CD14-positive monocyte (primary cell): Measurements from ENCODE around the gene KNDC1. TPM values are rescaled to one million over a fixed set of nuclear protein-coding genes. Genes with fewer than 3 reads are reported as not detected.

ENCODE experiments used
- DNase-seq, 3 donors: peaks; one replicate each; pipeline ENCODE4 v3.0.0-alpha.2; 2011 to 2022
- H2AFZ ChIP-seq: 2 replicates; pipeline ENCODE4 v1.6.0; 2012; ENCODE audit warnings: mild to moderate bottlenecking, low read depth, low read length, inconsistent platforms; ENCODE audit not compliant: insufficient read depth, poor library complexity, severe bottlenecking
- H3K27ac ChIP-seq, 2 donors: 1 replicate in 1 of 2; 2 replicates in 1 of 2; pipeline ENCODE4 v1.5.1; 2012 to 2013; ENCODE audit warnings: low read length in 2 of 2, control low read depth in 1 of 2, inconsistent platforms in 1 of 2, low read depth in 1 of 2, mild to moderate bottlenecking in 1 of 2
- H3K27me3 ChIP-seq, 2 donors: one replicate each; pipeline versions ENCODE4 v1.6.0 to v1.6.1; 2011 to 2013; ENCODE audit warnings: low read length in 2 of 2; ENCODE audit not compliant: control insufficient read depth in 2 of 2, insufficient read depth in 2 of 2
- H3K36me3 ChIP-seq, 2 donors: replicated peaks in 1 of 2; 1 replicate in 1 of 2; 2 replicates in 1 of 2; pipeline versions ENCODE4 v1.5.1 to v1.6.1; 2012 to 2013; ENCODE audit warnings: low read length in 2 of 2, control low read depth in 1 of 2, inconsistent platforms in 1 of 2, mild to moderate bottlenecking in 1 of 2; ENCODE audit not compliant: insufficient read depth in 2 of 2, control insufficient read depth in 1 of 2
- H3K4me1 ChIP-seq, 2 donors: 1 replicate in 1 of 2; 2 replicates in 1 of 2; pipeline versions ENCODE4 v1.5.1 to v1.6.1; 2012 to 2013; ENCODE audit warnings: low read length in 2 of 2, control low read depth in 1 of 2, inconsistent platforms in 1 of 2, mild to moderate bottlenecking in 1 of 2, moderate library complexity in 1 of 2; ENCODE audit not compliant: insufficient read depth in 2 of 2, control insufficient read depth in 1 of 2
- H3K4me2 ChIP-seq: replicated peaks from 2 replicates; pipeline ENCODE3; 2012; ENCODE audit warnings: low read length, moderate library complexity, mild to moderate bottlenecking; ENCODE audit not compliant: poor library complexity, severe bottlenecking; ENCODE audit errors: extremely low read depth
- H3K4me3 ChIP-seq, 3 experiments: fragments of 200-600 bp in 1 of 3; sonication (generic) in 1 of 3; replicated peaks in 1 of 3; 1 replicate in 2 of 3; 2 replicates in 1 of 3; pipeline ENCODE4 v1.5.1; 2011 to 2013; ENCODE audit warnings: low read length in 3 of 3, mild to moderate bottlenecking in 3 of 3, control low read depth in 2 of 3, low read depth in 2 of 3, inconsistent platforms in 1 of 3, moderate library complexity in 1 of 3
- H3K79me2 ChIP-seq: 2 replicates; pipeline ENCODE4 v1.6.0; 2012; ENCODE audit warnings: mild to moderate bottlenecking, control low read depth, inconsistent platforms, low read length, moderate library complexity; ENCODE audit not compliant: insufficient read depth
- H3K9ac ChIP-seq: 2 replicates; pipeline ENCODE4 v1.6.0; 2017; ENCODE audit warnings: low read length, mild to moderate bottlenecking; ENCODE audit not compliant: insufficient read depth, poor library complexity, severe bottlenecking
- H3K9me3 ChIP-seq, 2 donors: replicated peaks in 1 of 2; 1 replicate in 1 of 2; 2 replicates in 1 of 2; pipeline versions ENCODE4 v1.5.1 to v1.6.1; 2012 to 2013; ENCODE audit warnings: low read length in 2 of 2, control low read depth in 1 of 2; ENCODE audit not compliant: control insufficient read depth in 1 of 2, insufficient read depth in 1 of 2
- H4K20me1 ChIP-seq: 2 replicates; pipeline ENCODE4 v1.6.0; 2012; ENCODE audit warnings: mild to moderate bottlenecking, low read length, control low read depth, moderate library complexity; ENCODE audit not compliant: insufficient read depth
- H3K27ac Mint-ChIP-seq, 7 donors: one replicate each; pipeline ENCODE4 v1.8.0; 2020; ENCODE audit warnings: mild to moderate bottlenecking in 7 of 7, mixed read lengths in 7 of 7, moderate library complexity in 6 of 7, inconsistent platforms in 2 of 7
- H3K27me3 Mint-ChIP-seq, 3 donors: one replicate each; pipeline ENCODE4 v1.8.0; 2021 to 2022; ENCODE audit warnings: low read depth in 3 of 3, mild to moderate bottlenecking in 3 of 3, mixed read lengths in 3 of 3, moderate library complexity in 3 of 3, inconsistent platforms in 1 of 3
- H3K36me3 Mint-ChIP-seq, 2 donors: one replicate each; pipeline ENCODE4 v1.8.0; 2020; ENCODE audit warnings: mixed read lengths in 2 of 2, inconsistent platforms in 1 of 2, mild to moderate bottlenecking in 1 of 2
- H3K4me1 Mint-ChIP-seq: one replicate; pipeline ENCODE4 v1.8.0; 2020; ENCODE audit warnings: mild to moderate bottlenecking, mixed read lengths
- H3K4me3 Mint-ChIP-seq, 2 donors: one replicate each; pipeline ENCODE4 v1.8.0; 2020; ENCODE audit warnings: mild to moderate bottlenecking in 2 of 2, mixed read lengths in 2 of 2, moderate library complexity in 1 of 2
- H3K9me3 Mint-ChIP-seq, 7 donors: one replicate each; pipeline ENCODE4 v1.8.0; 2020 to 2022; ENCODE audit warnings: mixed read lengths in 7 of 7, mild to moderate bottlenecking in 6 of 7, moderate library complexity in 6 of 7, inconsistent platforms in 2 of 7
- WGBS: methylation state at CpG from one replicate; pipeline ENCODE4 v1.1.5; 2013; ENCODE audit warnings: missing lambda C conversion rate; ENCODE audit not compliant: insufficient coverage; 5-methylcytosine and 5-hydroxymethylcytosine counted together
- intact Hi-C, 2 donors: fragments of 100-400 bp; cut with micrococcal nuclease; formaldehyde crosslinking; loops; one replicate each; pipeline versions ENCODE4 v1.15.0 to v1.15.1; 2023
- polyA plus RNA-seq, 3 donors: library from polyadenylated mRNA; depleted of rRNA in 1 of 3; unstranded in 2 of 3; stranded (reverse) in 1 of 3; fragments of 300-500 nt in 2 of 3; fragments of >200 nt in 1 of 3; fragmentation: Illumina TruSeq in 2 of 3; gene quantifications; 1 replicate in 2 of 3; 2 replicates in 1 of 3; pipeline ENCODE4 v1.2.3, GENCODE V29; 2012 to 2021
- TF ChIP-seq, protein P1 (sequence below): fragments of 200-600 bp; IDR thresholded peaks from one replicate; pipeline ENCODE4 v1.8.0; 2022; ENCODE audit warnings: antibody characterized with exemption, mild to moderate bottlenecking

KNDC1 gene
- polyA plus RNA-seq, 3 donors, result 0.22 to 0.80 TPM; not detected in 1

DNA sequence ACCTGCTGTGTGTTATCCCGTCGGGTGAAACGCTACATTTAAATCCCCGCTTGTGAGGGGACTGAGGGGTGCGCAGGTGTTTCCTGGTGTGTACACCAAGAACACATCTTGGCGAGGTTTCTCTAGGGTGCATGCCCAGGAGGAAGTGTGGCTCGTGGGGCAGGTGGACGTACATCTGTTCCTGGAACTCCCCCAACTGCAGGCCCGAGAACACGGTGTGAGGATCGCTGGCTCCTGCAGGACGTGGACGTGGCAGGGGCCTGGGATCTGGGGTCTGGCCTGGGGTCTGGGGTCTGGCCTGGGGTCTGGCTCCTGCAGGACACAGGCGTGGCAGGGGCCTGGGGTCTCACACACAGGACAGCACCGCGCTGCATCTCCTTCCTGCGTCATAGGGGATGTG lies 10.1 kb downstream of the KNDC1 start:
- intact Hi-C loops, result no loop called here
- no peak for DNase-seq
- no peak overlapping the region for H3K27ac ChIP-seq
- H3K9me3 ChIP-seq, result peaks cover 9 to 29% of the 10 kb centered on the region in 2 donors
- Mint-ChIP-seq H3K27me3 (peaks cover 6 to 21% (median 16%) of the 10 kb centered on the region in 3 donors), H3K36me3 (peaks cover 0 to 4% of the 10 kb centered on the region in 2 donors), H3K4me1 (peaks cover 14% of the 10 kb centered on the region), H3K9me3 (peaks cover 13 to 31% (median 16%) of the 10 kb centered on the region in 7 donors), H3K4me3 (no peak overlapping the region), H3K27ac (no peak overlapping the region)
- no peaks in the 10 kb centered on the region for H3K79me2 ChIP-seq
- peaks cover 11 to 16% of the 10 kb centered on the region in 2 donors for H3K4me1 ChIP-seq
- TF ChIP-seq, protein P1, sequence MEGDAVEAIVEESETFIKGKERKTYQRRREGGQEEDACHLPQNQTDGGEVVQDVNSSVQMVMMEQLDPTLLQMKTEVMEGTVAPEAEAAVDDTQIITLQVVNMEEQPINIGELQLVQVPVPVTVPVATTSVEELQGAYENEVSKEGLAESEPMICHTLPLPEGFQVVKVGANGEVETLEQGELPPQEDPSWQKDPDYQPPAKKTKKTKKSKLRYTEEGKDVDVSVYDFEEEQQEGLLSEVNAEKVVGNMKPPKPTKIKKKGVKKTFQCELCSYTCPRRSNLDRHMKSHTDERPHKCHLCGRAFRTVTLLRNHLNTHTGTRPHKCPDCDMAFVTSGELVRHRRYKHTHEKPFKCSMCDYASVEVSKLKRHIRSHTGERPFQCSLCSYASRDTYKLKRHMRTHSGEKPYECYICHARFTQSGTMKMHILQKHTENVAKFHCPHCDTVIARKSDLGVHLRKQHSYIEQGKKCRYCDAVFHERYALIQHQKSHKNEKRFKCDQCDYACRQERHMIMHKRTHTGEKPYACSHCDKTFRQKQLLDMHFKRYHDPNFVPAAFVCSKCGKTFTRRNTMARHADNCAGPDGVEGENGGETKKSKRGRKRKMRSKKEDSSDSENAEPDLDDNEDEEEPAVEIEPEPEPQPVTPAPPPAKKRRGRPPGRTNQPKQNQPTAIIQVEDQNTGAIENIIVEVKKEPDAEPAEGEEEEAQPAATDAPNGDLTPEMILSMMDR, result no peak
- no peaks in the 10 kb centered on the region for H4K20me1 ChIP-seq
- 62% methylated on average over 16 of the region's 17 CpGs for WGBS
- H3K36me3 ChIP-seq, result no peaks in the 10 kb centered on the region
- H3K27me3 ChIP-seq, result peaks cover 0 to 3% of the 10 kb centered on the region in 2 donors
- H3K4me3 ChIP-seq, result no peak overlapping the region
- no peak overlapping the region for H2AFZ ChIP-seq
- no peak overlapping the region for H3K9ac ChIP-seq
- H3K4me2 ChIP-seq, result no peak overlapping the region

DNA sequence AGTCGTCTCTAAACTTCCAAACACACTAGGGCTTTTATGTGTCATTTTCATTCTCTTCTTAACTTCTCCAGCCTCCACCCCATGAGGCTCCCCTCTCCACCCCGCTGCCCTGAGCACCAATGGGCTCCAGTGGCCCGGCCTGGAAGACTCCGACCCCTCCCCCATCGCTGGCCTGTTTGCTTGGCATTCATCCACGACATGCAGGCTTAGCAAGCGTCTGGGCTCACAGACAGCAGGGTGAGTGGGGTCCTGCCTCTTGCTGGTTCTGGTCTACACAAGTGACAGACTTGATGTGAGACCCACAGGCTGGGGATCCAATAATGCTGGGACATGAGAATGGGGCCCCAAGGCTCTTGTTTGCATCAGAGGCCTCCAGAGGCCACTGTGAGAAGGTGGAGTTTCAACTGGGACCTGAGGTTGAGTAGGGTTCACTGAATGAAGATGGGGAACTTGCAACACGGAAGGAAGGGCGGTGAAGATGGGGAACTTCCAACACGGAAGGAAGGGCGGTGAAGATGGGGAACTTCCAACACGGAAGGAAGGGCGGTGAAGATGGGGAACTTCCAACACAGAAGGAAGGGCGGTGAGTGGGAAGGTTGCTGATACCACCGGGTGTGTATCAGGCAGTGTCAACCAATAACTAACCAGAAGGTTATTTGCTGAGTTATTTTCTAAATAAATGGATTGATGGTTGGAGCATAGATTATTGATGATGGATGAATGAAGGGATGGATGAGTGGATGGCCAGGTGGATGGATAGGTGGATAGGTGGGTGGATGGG lies 14.0 kb downstream of the KNDC1 start:
- TF ChIP-seq, protein P1, result no peak
- H3K27me3 ChIP-seq, result peaks cover 0 to 3% of the 10 kb centered on the region in 2 donors
- peak overlapping the region; percentile 56 to 66 for H3K27ac ChIP-seq
- no peak overlapping the region for H3K4me3 ChIP-seq
- no peaks in the 10 kb centered on the region for H3K36me3 ChIP-seq
- peak overlapping the region in 1 of 2 donors; percentile 33 for H3K4me3 Mint-ChIP-seq
- intact Hi-C loops, result no loop called here
- no peaks in the 10 kb centered on the region for H3K79me2 ChIP-seq
- peaks cover 27 to 49% of the 10 kb centered on the region in 2 donors for H3K9me3 ChIP-seq
- 57% methylated on average over 14 of the region's 15 CpGs for whole genome bisulfite sequencing
- H3K9me3 Mint-ChIP-seq, result peaks cover 25 to 40% (median 30%) of the 10 kb centered on the region in 7 donors
- H2AFZ ChIP-seq, result no peak overlapping the region
- H3K4me1 ChIP-seq, result peaks cover 11 to 16% of the 10 kb centered on the region in 2 donors
- peak overlapping the region; percentile 13 to 91 (median 83) for H3K27ac Mint-ChIP-seq
- no peaks in the 10 kb centered on the region for H4K20me1 ChIP-seq
- H3K4me2 ChIP-seq, result peak overlapping the region; percentile 13
- H3K36me3 Mint-ChIP-seq, result peaks cover 0 to 4% of the 10 kb centered on the region in 2 donors
- H3K4me1 Mint-ChIP-seq, result peaks cover 14% of the 10 kb centered on the region
- H3K27me3 Mint-ChIP-seq, result peaks cover 4 to 15% (median 15%) of the 10 kb centered on the region in 3 donors
- peak; percentile 46 to 85 (median 70) for DNase-seq
- H3K9ac ChIP-seq, result no peak overlapping the region
